Measurements from ENCODE around the gene UCHL1.

Gene UCHL1

GRCh38 chr4:41256740-41257256 lies at the start of gene UCHL1:
TSS of gene UCHL1 (plus strand) at chr4:41256928. CDS start at chr4:41256977, 49 bp downstream.
- DNase-seq, result peak; percentile 97

DNA sequence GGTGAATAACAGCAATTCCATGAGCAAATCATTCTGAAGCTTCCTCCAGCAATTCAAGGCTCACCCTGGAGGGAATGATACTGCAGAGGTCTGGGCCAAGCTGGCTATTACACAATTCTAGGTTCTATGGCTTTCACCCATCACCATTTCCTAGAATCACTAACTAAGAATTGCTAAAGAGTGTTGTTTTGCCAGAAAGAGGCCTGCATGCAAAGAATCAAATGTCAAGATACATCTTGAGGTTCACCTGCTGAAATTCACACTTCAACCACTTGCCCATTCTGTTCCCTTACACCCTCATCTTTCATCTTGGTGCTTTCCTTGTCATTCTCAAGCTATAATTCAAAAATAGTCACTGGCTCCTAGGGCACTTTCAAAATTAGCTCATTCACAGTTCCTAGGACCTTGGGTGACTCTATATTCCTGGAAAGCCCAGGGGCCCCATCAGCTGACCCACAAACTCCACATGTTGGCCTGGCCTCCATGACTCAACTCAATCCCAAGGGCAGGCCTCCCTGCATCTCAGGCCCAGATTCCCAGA lies 49.4 kb upstream of the UCHL1 start:
- no peak for DNase-seq

GRCh38 chr4:41209187-41209586 lies 47.5 kb upstream of the UCHL1 start:
- DNase-seq, result no peak

DNA sequence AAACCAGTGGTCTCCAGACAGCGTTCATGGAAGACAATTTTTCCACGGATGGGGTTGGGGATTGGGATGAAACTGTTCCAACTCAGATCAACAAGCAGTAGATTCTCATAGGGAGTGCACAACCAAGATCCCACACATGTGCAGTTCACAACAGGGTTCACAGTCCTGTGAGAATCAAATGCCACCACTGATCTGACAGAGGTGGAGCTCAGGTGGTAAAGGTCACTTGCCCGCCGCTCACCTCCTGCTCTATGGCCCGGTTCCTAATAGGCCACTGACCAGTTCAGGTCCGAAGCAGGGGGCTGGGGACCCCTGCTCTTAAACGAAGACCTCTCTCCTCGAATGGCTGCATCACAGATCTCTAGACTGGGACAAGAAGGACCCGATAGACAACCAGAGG lies 46.8 kb upstream of the UCHL1 start:
- DNase-seq, result no peak

GRCh38 chr4:41211951-41212615 lies 44.6 kb upstream of the UCHL1 start:
- DNase-seq, result no peak

GRCh38 chr4:41212616-41213203 lies 44.0 kb upstream of the UCHL1 start:
- peak; percentile 66 for DNase-seq

- peak; percentile 34 for DNase-seq
These were observed 43.0 kb upstream of the UCHL1 start for GRCh38 chr4:41213625-41214135.

DNA sequence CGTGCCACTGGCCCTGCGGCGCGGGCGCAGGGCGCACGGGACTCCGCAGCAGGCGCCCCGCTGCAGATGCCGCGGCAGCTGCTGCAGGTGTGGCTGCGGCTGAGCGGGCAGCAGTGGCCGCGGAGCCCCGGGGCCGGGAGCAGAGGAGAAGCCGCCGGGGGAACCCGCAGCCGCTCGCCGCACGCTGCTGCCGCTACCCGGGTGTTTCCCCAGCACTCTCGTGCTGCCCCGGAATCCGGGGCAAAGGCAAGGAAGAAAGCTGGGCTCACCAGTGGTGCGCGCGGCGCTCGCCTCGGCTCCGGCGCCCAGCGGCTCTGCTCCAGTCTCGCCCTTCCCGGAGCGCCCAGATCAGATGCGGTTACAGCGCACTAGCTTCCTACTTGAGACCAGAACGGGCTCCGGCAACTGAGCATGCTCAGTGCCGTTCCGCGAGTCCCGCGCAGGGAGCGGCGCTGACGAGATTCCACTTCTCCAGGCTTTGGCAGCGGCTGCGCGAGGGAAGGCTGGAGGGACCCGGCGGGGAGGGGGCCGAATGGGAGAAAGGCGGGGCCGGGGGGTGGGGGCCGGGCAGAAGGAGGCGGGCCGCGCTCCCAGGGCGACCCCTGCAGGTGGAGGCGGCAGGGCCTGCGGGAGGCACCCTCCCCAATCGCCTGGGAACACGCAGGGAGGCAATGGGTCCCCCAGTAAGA lies 42.4 kb upstream of the UCHL1 start, which contains the start of gene APBB2:
Gene APBB2 (minus strand): TSS at position 407 of the 689 bp plus-strand sequence. CDS start 181,288 bp downstream, outside the sequence.
- DNase-seq, result peak; percentile 97

GRCh38 chr4:41214825-41215146 lies 41.9 kb upstream of the UCHL1 start:
- no peak for DNase-seq

DNA sequence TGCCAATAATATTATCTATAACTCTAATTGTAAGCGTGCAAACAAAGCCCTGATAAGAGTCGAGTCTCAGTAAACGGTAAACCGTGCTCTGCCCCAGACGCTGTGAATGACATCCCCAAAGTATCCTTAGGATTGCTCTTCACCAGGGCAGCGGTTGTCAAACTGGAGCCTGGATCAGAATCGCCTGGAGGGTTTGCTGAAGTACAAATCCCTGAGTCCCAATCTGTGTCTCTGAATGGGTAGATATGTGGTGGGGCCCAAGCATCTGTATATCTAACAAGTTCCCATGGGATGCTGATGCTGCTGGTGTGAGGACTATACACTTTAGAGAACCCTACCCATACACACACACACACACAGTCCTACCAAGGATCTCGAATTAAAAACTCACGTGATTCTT lies 41.6 kb upstream of the UCHL1 start:
- DNase-seq, result peak; percentile 50

- no peak for DNase-seq
These were observed 40.8 kb upstream of the UCHL1 start for GRCh38 chr4:41215969-41216293.

- peak; percentile 91 for DNase-seq
These were observed 40.3 kb upstream of the UCHL1 start for GRCh38 chr4:41216294-41217019.

DNA sequence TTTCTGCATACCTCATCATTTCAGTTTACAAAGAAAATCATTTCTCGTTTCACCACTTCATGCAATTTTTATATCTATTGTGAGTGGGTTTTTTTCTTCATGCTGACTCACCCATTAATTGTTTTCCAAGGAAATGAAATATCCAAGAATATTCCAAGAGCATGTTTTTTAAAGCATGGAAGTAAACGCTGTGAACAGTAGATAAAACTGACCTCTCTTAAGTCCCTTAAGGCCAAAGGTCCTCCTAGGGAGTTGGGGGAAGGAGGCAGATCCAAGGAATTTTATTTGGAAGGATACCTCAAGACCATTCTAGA lies 39.8 kb upstream of the UCHL1 start:
- DNase-seq, result peak; percentile 26

- no peak for DNase-seq
These were observed 39.4 kb upstream of the UCHL1 start for GRCh38 chr4:41217374-41217773.

DNA sequence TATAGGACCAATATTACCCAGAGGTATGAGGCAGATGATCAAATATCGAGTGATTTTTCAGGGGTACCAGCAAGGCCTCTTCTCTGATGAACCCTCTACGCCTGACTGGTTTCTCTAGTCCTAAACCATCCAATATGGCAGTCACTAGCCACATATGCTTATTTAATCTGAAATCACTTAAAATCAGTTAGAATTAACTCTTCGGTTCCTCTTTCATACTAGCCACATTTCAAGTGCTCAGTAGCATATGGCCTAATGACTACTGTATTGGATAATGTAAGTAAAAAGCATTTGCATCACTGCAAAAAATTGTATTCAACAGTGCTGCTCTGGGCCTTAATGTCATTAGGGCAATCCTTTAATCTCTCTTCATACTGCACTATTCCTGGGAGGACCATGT lies 38.0 kb upstream of the UCHL1 start:
- DNase-seq, result no peak

DNA sequence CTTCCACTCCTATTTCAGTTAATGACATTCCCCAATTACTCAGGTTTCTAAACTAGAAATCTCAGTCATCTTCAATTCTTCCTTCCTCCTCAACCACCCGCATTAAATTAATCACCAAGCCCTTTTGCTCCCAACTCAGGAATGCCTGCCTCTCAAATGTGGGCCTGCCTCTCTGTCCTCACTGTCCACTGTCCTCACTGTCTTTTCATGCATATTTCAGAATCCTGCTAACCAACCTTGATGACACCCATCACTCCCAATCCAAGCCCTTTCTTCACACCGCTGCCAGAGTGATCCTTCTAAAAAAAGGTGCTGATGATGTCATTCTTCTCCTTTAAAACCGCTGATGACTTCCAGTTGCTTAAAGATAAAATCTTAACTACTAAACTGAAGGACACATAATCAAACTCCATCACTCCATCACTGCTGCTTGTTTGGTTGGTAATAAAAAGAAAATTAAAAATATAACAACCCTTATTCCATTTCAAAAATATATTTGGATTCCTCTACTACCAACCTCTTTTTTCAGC lies 37.2 kb upstream of the UCHL1 start:
- DNase-seq, result no peak

DNA sequence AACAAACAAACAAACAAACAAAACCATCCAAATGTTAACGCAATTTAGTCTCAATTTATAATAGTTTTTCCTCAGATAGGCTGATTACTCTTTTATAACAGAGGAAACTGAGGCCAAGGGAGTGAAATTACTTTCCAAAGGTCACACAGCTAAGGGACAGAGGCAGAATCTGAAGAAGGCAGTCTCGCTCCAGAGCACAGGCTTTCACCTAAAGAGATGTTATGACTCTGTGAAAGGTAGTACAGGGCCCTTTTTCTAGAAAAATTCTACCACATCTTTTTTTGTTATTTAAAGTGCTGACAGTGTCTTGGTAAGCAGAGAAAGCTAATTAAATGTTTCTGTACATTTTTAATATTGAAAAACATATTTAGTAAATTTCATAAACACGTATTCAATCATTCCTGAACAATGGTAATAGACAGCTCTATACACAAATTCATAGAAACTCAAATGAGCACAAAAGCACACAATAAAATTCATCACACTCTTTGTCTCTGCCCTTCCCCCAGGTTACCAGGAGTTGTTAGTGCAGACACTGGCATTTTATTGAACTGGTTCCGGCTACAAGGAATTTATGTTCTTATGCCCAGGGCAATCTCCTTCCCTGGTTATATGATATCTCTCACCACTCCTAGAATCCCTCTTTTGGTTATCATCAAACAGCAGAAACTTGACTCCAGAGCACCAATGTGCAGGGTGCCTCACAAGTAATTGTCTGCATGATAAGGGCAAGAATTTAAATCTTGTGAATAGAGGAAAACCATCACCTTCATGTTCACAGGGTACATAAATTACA lies 34.7 kb upstream of the UCHL1 start:
- no peak for DNase-seq

DNA sequence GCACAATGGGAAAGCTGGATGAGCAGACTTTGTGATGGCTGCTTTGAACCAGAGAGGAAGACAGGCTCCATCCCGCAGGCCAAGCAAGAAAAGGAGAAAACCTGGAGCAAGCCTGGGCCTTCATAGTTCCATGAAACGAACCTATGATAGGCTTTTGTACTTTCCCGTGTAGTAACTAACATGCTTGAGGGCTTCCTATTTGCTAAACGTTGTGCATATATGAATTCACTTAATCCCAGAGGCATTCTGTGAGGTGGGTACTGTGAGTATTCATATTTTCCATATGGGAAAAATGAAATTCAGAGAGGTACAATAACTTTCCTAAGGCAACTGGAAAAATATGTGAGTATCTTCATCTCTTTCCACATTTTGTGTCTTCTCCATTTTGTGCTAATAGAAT lies 28.8 kb upstream of the UCHL1 start:
- DNase-seq, result no peak

- DNase-seq, result no peak
These were observed 24.3 kb upstream of the UCHL1 start for GRCh38 chr4:41232406-41232805.

DNA sequence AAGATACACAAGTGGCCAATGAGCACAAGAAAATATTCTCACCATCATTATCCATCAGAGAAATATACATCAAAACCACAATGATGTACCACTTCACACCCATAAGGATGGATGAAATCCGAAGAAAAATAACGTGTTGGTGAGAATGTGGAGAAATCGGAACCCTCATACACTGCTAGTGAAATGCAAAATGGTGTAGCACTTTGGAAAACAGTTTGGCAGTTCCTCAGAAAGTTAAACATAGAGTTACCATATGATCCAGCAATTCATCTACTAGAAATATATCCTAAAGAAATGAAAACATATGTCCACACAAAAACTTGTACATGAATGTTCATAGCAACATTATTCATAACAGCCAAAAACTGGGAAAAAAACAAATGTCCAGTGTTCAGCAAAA lies 23.9 kb upstream of the UCHL1 start:
- DNase-seq, result no peak

- no peak for DNase-seq
These were observed 20.7 kb upstream of the UCHL1 start for GRCh38 chr4:41236032-41236431.

GRCh38 chr4:41236508-41236907 lies 20.2 kb upstream of the UCHL1 start:
- DNase-seq, result no peak

Measured in NCI-H146 (cell line).